ENCODE measurements around the gene YTHDF1.

GRCh38 chr20:63217706-63218105 is 1.8 kb upstream of the YTHDF1 start:
- TF ChIP-seq EZH2 (IDR thresholded peaks at IDR 0.05; ENCODE audit: borderline replicate concordance, insufficient read depth, low read depth, low read length, poor library complexity, severe bottlenecking) = no peak
- no peak for TF ChIP-seq CTCF (IDR thresholded peaks at IDR 0.05)
